Activated CD8-positive, alpha-beta memory T cell treated with anti-CD3 and anti-CD28 coated beads, Interleukin-2, amount 10 ng/mL, durations not matched to agents 7 days and 5 days (primary cell): ENCODE data around the gene SURF2. TPM values are rescaled to one million over a fixed set of nuclear protein-coding genes. Genes with fewer than 3 reads are reported as not detected.
"Not testable (repeated sequence)": the region's sequence is repeated elsewhere in the genome, so short reads cannot be mapped to it uniquely, and the experiment has no call there.

Experiments
- ATAC-seq: fragments of 150-1000 bp; cut with Tn5 transposase; one replicate; pipeline ENCODE4 v1.10.0; 2021; ENCODE audit warnings: moderate library complexity
- CTCF ChIA-PET: fragments of 350-600 bp; sonication (Branson Sonifier 250); formaldehyde crosslinking; loops from one replicate; lab custom pipeline; 2021; ENCODE audit warnings: antibody characterized with exemption; lab: Charles Lee
- DNase-seq: peaks from one replicate; pipeline ENCODE4 v3.0.0-alpha.2; 2020
- H3K27ac Mint-ChIP-seq: one replicate; pipeline ENCODE4 v1.8.0; 2021; ENCODE audit warnings: mild to moderate bottlenecking, mixed read lengths
- H3K27me3 Mint-ChIP-seq: one replicate; pipeline ENCODE4 v1.8.0; 2021; ENCODE audit warnings: mixed read lengths
- H3K36me3 Mint-ChIP-seq: one replicate; pipeline ENCODE4 v1.8.0; 2021; ENCODE audit warnings: mild to moderate bottlenecking, mixed read lengths
- H3K4me1 Mint-ChIP-seq: one replicate; pipeline ENCODE4 v1.8.0; 2021; ENCODE audit warnings: mixed read lengths
- H3K4me3 Mint-ChIP-seq: one replicate; pipeline ENCODE4 v1.8.0; 2021; ENCODE audit warnings: mild to moderate bottlenecking, moderate library complexity, mixed read lengths
- H3K9me3 Mint-ChIP-seq: one replicate; pipeline ENCODE4 v1.8.0; 2022; ENCODE audit warnings: low read depth, mixed read lengths
- total RNA-seq, 2 experiments: library from RNA; stranded (reverse); gene quantifications; one replicate each; pipeline ENCODE4 v1.2.3, GENCODE V29; 2021

Gene SURF2
- total RNA-seq, 2 experiments from 2014 or later = 14.9 to 23.2 TPM

GRCh38 chr9:133389562-133389961 lies 33.2 kb downstream of the SURF2 start:
- H3K4me3 Mint-ChIP-seq = no peak overlapping the region
- ATAC-seq (no peak), DNase-seq (no peak)
- no peaks in the 10 kb centered on the region for H3K36me3 Mint-ChIP-seq
- CTCF ChIA-PET = no interaction called here
- H3K27ac Mint-ChIP-seq = no peak overlapping the region
- no peaks in the 10 kb centered on the region for H3K4me1 Mint-ChIP-seq
- H3K27me3 Mint-ChIP-seq = peaks cover 8% of the 10 kb centered on the region
- no peaks in the 10 kb centered on the region for H3K9me3 Mint-ChIP-seq

- no peaks in the 10 kb centered on the region for H3K36me3 Mint-ChIP-seq
- no peak overlapping the region for H3K4me3 Mint-ChIP-seq
- no peaks in the 10 kb centered on the region for H3K4me1 Mint-ChIP-seq
- CTCF ChIA-PET = no interaction called here
- no peaks in the 10 kb centered on the region for H3K9me3 Mint-ChIP-seq
- peaks cover 12% of the 10 kb centered on the region for H3K27me3 Mint-ChIP-seq
- no peak overlapping the region for H3K27ac Mint-ChIP-seq
- DNase-seq = no peak
- ATAC-seq = no peak
Observed at GRCh38 chr9:133390713-133391112, 34.4 kb downstream of the SURF2 start.

GRCh38 chr9:133391449-133391848 lies 35.1 kb downstream of the SURF2 start:
- CTCF ChIA-PET, H3K36me3 Mint-ChIP-seq, H3K4me3 Mint-ChIP-seq, ATAC-seq, H3K27ac Mint-ChIP-seq, H3K9me3 Mint-ChIP-seq, DNase-seq, H3K4me1 Mint-ChIP-seq: not testable (repeated sequence)
- H3K27me3 Mint-ChIP-seq = peaks cover 13% of the 10 kb centered on the region

- H3K4me3 Mint-ChIP-seq, H3K9me3 Mint-ChIP-seq, DNase-seq, CTCF ChIA-PET, H3K36me3 Mint-ChIP-seq, ATAC-seq, H3K27ac Mint-ChIP-seq, H3K4me1 Mint-ChIP-seq: not testable (repeated sequence)
- H3K27me3 Mint-ChIP-seq = peaks cover 16% of the 10 kb centered on the region
Observed at GRCh38 chr9:133392308-133392707, 36.0 kb downstream of the SURF2 start.

- Mint-ChIP-seq H3K4me1 (peaks cover 4% of the 10 kb centered on the region), H3K4me3 (no peak overlapping the region), H3K27ac (no peak overlapping the region), H3K27me3 (peaks cover 17% of the 10 kb centered on the region), H3K36me3 (no peaks in the 10 kb centered on the region), H3K9me3 (no peaks in the 10 kb centered on the region)
- no peak for ATAC-seq
- DNase-seq = no peak
- CTCF ChIA-PET = no interaction called here
Observed at GRCh38 chr9:133393399-133393798, 37.0 kb downstream of the SURF2 start.

GRCh38 chr9:133394687-133395271 lies 38.4 kb downstream of the SURF2 start:
- ATAC-seq (no peak), DNase-seq (no peak)
- Mint-ChIP-seq H3K4me1 (peaks cover 4% of the 10 kb centered on the region), H3K36me3 (no peaks in the 10 kb centered on the region), H3K27me3 (peaks cover 15% of the 10 kb centered on the region), H3K4me3 (no peak overlapping the region), H3K27ac (no peak overlapping the region), H3K9me3 (no peaks in the 10 kb centered on the region)
- CTCF ChIA-PET = interaction anchor here (0.8 to 1.5 kb wide), 4 partner anchors 10 to 212 kb away, joined by 3 to 6 read pairs (median 4); no protein-coding TSS in a partner anchor

- Mint-ChIP-seq H3K9me3 (no peaks in the 10 kb centered on the region), H3K27ac (no peak overlapping the region), H3K4me1 (peaks cover 5% of the 10 kb centered on the region), H3K36me3 (no peaks in the 10 kb centered on the region), H3K4me3 (no peak overlapping the region), H3K27me3 (peaks cover 9% of the 10 kb centered on the region)
- CTCF ChIA-PET = no interaction called here
- DNase-seq (no peak), ATAC-seq (no peak)
Observed at GRCh38 chr9:133396952-133397351, 40.6 kb downstream of the SURF2 start.

- CTCF ChIA-PET = interaction anchor here (1.2 kb wide), 1 partner anchor 211 kb away, joined by 3 read pairs; no protein-coding TSS in a partner anchor
- ATAC-seq (no peak), DNase-seq (no peak)
- Mint-ChIP-seq H3K4me1 (peaks cover 5% of the 10 kb centered on the region), H3K27ac (no peak overlapping the region), H3K4me3 (no peak overlapping the region), H3K9me3 (no peaks in the 10 kb centered on the region), H3K36me3 (no peaks in the 10 kb centered on the region), H3K27me3 (peaks cover 9% of the 10 kb centered on the region)
Observed at GRCh38 chr9:133397370-133397769, 41.0 kb downstream of the SURF2 start.

- H3K9me3 Mint-ChIP-seq = no peaks in the 10 kb centered on the region
- H3K4me1 Mint-ChIP-seq = peaks cover 5% of the 10 kb centered on the region
- H3K36me3 Mint-ChIP-seq = no peaks in the 10 kb centered on the region
- no peak overlapping the region for H3K4me3 Mint-ChIP-seq
- DNase-seq (no peak), ATAC-seq (no peak)
- peaks cover 9% of the 10 kb centered on the region for H3K27me3 Mint-ChIP-seq
- H3K27ac Mint-ChIP-seq = no peak overlapping the region
- CTCF ChIA-PET = interaction anchor here (1.2 kb wide), 1 partner anchor 212 kb away, joined by 3 read pairs; no protein-coding TSS in a partner anchor
Observed at GRCh38 chr9:133397895-133398294, 41.5 kb downstream of the SURF2 start.

GRCh38 chr9:133400292-133400691 lies 43.9 kb downstream of the SURF2 start:
- ATAC-seq = no peak
- Mint-ChIP-seq H3K36me3 (no peaks in the 10 kb centered on the region), H3K27me3 (peaks cover 9% of the 10 kb centered on the region), H3K4me3 (no peak overlapping the region), H3K27ac (no peak overlapping the region), H3K9me3 (no peaks in the 10 kb centered on the region), H3K4me1 (peaks cover 9% of the 10 kb centered on the region)
- DNase-seq = no peak
- CTCF ChIA-PET = interaction anchor here (0.8 to 1.2 kb wide), 4 partner anchors 16 to 214 kb away, joined by 3 to 4 read pairs (median 4); no protein-coding TSS in a partner anchor

GRCh38 chr9:133401588-133401987 lies 45.2 kb downstream of the SURF2 start:
- H3K27ac Mint-ChIP-seq = no peak overlapping the region
- H3K4me3 Mint-ChIP-seq = no peak overlapping the region
- H3K27me3 Mint-ChIP-seq = peaks cover 4% of the 10 kb centered on the region
- CTCF ChIA-PET = interaction anchor here (1.0 kb wide), 2 partner anchors 85 to 213 kb away, joined by 4 read pairs; no protein-coding TSS in a partner anchor
- H3K9me3 Mint-ChIP-seq = no peaks in the 10 kb centered on the region
- peaks cover 2% of the 10 kb centered on the region for H3K36me3 Mint-ChIP-seq
- H3K4me1 Mint-ChIP-seq = peaks cover 10% of the 10 kb centered on the region
- DNase-seq (no peak), ATAC-seq (no peak)

- H3K27ac Mint-ChIP-seq = no peak overlapping the region
Observed at GRCh38 chr9:133402689-133403088, 46.3 kb downstream of the SURF2 start.

GRCh38 chr9:133403766-133404453 lies 47.6 kb downstream of the SURF2 start:
- peaks cover 11% of the 10 kb centered on the region for H3K36me3 Mint-ChIP-seq
- H3K4me3 Mint-ChIP-seq = no peak overlapping the region
- CTCF ChIA-PET = interaction anchor here (0.7 to 3.2 kb wide), 13 partner anchors 8 to 217 kb away, joined by 3 to 17 read pairs (median 4); partner anchors contain the start of genes REXO4, SURF1 and SURF2
- H3K27me3 Mint-ChIP-seq = no peaks in the 10 kb centered on the region
- peak overlapping the region; percentile 0 for H3K27ac Mint-ChIP-seq
- H3K4me1 Mint-ChIP-seq = peaks cover 17% of the 10 kb centered on the region
- peak; percentile 42 for ATAC-seq
- no peaks in the 10 kb centered on the region for H3K9me3 Mint-ChIP-seq
- peak; percentile 72 for DNase-seq

More at GRCh38 chr9:133402689-133403088, 46.3 kb downstream of the SURF2 start:
- CTCF ChIA-PET = interaction anchor here (0.9 to 3.2 kb wide), 4 partner anchors 15 to 216 kb away, joined by 3 to 17 read pairs (median 4); partner anchors contain the start of gene REXO4
- ATAC-seq (no peak), DNase-seq (no peak)
- H3K4me3 Mint-ChIP-seq = no peak overlapping the region
- peaks cover 11% of the 10 kb centered on the region for H3K36me3 Mint-ChIP-seq
- peaks cover 16% of the 10 kb centered on the region for H3K4me1 Mint-ChIP-seq
- no peaks in the 10 kb centered on the region for H3K9me3 Mint-ChIP-seq
- H3K27me3 Mint-ChIP-seq = no peaks in the 10 kb centered on the region
